ENCODE results near the gene CDKN1A.

CDKN1A gene

DNA sequence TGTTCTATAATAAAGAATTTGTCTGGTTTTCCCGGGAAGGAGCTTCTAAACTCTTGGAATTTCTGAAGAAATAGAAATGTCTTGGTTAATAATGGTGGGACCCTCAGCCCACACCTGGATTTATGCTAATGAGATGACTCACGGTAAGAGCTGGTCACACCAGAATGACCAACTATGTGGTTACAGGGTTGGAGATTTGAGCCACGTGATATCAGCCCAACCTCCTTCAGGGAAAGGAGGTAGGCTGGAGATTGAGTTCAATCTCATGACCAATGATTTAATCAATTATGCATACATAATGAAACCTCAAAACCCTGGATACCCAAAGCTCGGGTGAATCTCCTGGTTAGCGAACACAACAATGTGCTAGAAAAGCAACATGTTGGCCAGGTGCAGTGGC, 22.1 kb upstream of the CDKN1A start:
- no peak for DNase-seq (ENCODE audit: low spot score)

GRCh38 chr6:36657271-36657670, 21.2 kb upstream of the CDKN1A start:
- DNase-seq (ENCODE audit: low spot score): no peak

GRCh38 chr6:36657942-36658544, 20.5 kb upstream of the CDKN1A start:
- DNase-seq (ENCODE audit: low spot score): no peak

- DNase-seq (ENCODE audit: low spot score): no peak
These were observed 19.2 kb upstream of the CDKN1A start for GRCh38 chr6:36659271-36659670.

GRCh38 chr6:36660771-36661471, 17.6 kb upstream of the CDKN1A start:
- DNase-seq (ENCODE audit: low spot score): no peak

GRCh38 chr6:36662380-36662779, 16.1 kb upstream of the CDKN1A start:
- no peak for DNase-seq (ENCODE audit: low spot score)

DNA sequence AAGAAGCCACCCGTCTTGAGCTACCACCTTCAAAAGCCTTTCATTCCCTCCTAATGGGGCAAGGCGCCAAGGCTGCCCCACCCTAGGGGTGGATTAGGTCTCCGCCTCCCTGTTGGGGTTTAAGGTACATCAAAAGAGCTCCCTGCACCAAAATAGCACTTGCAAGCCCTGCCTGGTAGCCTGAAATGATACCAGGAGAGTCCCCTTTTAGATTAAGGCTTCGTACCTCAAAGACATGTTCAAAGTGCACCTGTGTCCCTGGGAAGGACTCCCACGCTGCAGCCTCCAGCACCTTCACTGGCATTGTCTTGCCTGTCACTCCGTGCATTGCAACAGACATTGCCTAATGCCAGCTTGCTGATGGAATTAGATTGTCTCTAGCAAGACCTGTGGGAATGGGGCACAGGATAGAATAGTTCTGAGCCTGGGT, 15.7 kb upstream of the CDKN1A start:
- DNase-seq (ENCODE audit: low spot score): no peak

GRCh38 chr6:36663504-36664446, 14.7 kb upstream of the CDKN1A start:
- no peak for DNase-seq (ENCODE audit: low spot score)

DNA sequence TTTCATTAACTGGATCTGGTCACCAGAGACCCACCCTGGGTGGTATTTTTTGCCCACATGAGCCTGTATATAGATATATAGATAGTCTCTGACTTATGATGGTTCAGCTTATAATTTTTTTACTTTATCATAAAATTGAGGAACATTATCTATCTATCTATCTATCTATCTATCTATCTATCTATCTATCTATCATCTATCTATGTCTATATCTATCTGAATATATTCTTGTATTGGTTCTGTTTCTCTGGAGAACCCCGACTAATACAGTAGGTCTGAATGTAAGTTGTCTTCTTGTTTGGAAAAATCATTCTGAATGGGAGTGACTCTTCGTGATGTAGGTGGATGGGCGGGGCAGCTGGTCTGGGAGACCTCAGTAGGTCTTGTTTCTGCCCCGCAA, 13.3 kb upstream of the CDKN1A start:
- DNase-seq (ENCODE audit: low spot score): no peak

DNA sequence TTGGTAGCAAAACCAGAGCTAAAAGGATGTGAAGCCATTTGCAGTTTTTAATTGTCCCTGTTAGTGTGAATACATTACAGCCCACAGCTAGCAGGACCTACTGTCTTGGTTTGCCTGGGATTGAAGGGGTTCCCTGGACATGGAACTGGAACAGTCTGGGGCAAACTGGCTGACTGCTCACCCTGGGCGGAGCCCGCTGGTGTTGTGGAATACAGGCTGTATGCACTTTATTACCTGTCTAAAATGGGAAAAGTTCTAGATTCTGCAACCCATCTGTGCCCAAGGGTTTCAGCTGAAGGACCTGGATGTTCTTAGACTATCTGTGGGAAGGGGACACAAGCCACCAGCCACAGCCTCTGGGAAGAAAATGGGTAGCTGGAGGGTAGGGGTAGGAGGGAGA, 12.2 kb upstream of the CDKN1A start:
- DNase-seq (ENCODE audit: low spot score): no peak

GRCh38 chr6:36666826-36667591, 11.5 kb upstream of the CDKN1A start:
- no peak for DNase-seq (ENCODE audit: low spot score)

- no peak for DNase-seq (ENCODE audit: low spot score)
These were observed 9.9 kb upstream of the CDKN1A start for GRCh38 chr6:36668591-36668990.

DNA sequence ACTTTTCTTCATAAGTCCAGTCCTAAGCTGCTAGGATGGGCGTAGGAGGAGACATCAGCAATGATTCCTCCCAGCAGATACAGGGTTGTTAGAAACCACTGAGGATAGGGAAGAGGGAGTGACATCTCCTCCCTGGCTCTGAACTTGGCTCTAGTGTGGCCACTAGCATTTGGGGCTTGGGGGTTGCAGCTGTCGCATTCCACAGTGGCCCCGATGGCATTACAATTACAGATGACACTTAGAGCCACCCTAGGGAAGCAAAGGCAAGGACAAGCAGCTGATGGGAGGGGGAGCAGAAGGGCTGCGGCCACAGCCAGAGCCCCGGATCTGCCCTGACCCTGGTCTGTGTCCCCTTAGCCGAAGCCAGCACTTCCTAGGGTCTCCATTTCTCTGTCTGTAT, 9.5 kb upstream of the CDKN1A start:
- no peak for DNase-seq (ENCODE audit: low spot score)

- DNase-seq (ENCODE audit: low spot score): no peak
These were observed 8.2 kb upstream of the CDKN1A start for GRCh38 chr6:36670271-36670670.

GRCh38 chr6:36671687-36672375, 6.7 kb upstream of the CDKN1A start:
- DNase-seq (ENCODE audit: low spot score): no peak

- no peak for DNase-seq (ENCODE audit: low spot score)
These were observed 4.6 kb upstream of the CDKN1A start for GRCh38 chr6:36673882-36674281.

GRCh38 chr6:36674942-36675341, 3.6 kb upstream of the CDKN1A start:
- DNase-seq (ENCODE audit: low spot score): no peak

DNA sequence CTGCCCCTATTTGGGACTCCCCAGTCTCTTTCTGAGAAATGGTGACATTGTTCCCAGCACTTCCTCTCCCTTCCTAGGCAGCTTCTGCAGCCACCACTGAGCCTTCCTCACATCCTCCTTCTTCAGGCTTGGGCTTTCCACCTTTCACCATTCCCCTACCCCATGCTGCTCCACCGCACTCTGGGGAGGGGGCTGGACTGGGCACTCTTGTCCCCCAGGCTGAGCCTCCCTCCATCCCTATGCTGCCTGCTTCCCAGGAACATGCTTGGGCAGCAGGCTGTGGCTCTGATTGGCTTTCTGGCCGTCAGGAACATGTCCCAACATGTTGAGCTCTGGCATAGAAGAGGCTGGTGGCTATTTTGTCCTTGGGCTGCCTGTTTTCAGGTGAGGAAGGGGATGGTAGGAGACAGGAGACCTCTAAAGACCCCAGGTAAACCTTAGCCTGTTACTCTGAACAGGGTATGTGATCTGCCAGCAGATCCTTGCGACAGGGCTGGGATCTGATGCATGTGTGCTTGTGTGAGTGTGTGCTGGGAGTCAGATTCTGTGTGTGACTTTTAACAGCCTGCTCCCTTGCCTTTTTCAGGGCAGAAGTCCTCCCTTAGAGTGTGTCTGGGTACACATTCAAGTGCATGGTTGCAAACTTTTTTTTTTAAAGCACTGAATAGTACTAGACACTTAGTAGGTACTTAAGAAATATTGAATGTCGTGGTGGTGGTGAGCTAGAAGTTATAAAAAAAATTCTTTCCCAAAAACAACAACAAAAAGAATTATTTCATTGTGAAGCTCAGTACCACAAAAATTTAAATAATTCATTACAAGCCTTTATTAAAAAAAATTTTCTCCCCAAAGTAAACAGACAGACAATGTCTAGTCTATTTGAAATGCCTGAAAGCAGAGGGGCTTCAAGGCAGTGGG, 2.1 kb upstream of the CDKN1A start:
- DNase-seq (ENCODE audit: low spot score): peak; percentile 35

- no peak for DNase-seq (ENCODE audit: low spot score)
These were observed 1.3 kb upstream of the CDKN1A start for GRCh38 chr6:36677059-36677749.
